ENCODE results near the gene DAGLA. TPM values are rescaled to one million over a fixed set of nuclear protein-coding genes. Genes with fewer than 3 reads are reported as not detected.

DAGLA gene
- total and polyA plus RNA-seq, 2 of the 13 experiments (the other 11 are each of a cell fraction or from before 2014, with no cell fraction given), result 2.6 to 3.9 TPM

DNA sequence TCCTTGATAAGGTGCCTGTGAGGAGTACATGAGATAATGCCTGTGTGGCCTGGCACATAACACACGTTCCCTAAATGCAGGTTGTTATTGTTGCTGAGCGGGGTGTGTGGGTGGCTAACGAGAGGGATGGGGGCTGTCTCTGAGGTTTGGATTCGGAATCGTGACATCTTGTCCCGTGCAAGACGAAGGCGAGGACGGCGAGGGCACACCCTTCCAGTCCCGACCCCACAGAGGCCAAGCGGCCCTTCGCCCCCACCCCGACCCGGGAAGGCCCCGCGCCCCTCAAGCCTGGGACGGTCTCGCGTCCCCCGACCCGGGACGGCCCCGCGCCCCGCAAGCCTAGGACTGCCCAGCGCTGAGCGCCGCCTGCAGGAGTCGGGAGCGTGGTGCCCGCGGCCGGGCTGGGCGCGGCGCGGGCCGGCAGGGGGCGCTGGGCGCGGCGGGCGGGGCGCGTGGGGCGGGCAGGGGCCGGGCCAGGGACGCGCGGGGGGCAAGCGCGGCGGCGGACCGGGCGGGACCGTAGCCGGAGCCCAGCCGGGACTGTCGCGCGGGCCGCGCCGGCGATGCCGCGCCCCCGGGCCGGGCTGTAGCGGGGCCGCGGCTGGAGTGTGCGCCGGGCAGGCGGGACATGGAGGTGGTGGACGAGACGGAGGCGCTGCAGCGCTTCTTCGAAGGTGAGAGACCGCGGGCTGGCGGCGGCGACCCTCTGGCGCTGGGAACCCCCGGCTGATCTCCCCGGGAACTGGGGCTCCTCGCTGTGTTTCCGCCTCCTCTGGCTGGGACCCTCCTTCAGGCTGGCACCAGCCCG is 72.1 kb downstream of the DAGLA start, which contains the start of gene MYRF (continued):
- TF ChIP-seq, protein P1, sequence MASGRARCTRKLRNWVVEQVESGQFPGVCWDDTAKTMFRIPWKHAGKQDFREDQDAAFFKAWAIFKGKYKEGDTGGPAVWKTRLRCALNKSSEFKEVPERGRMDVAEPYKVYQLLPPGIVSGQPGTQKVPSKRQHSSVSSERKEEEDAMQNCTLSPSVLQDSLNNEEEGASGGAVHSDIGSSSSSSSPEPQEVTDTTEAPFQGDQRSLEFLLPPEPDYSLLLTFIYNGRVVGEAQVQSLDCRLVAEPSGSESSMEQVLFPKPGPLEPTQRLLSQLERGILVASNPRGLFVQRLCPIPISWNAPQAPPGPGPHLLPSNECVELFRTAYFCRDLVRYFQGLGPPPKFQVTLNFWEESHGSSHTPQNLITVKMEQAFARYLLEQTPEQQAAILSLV (CRISPR knock-in tag; IDR thresholded peaks at IDR 0.05; ENCODE audit: borderline replicate concordance), result no peak
- TF ChIP-seq ZNF432 (CRISPR knock-in tag; IDR thresholded peaks at IDR 0.05; ENCODE audit: borderline replicate concordance) (no peak), ZNF276 (CRISPR knock-in tag; IDR thresholded peaks at IDR 0.05; ENCODE audit: low read depth) (no peak), ZNF275 (CRISPR knock-in tag; IDR thresholded peaks at IDR 0.05; ENCODE audit: borderline replicate concordance) (no peak), ZNF460 (CRISPR knock-in tag; IDR thresholded peaks at IDR 0.05; ENCODE audit: borderline replicate concordance) (no peak), REPIN1 (CRISPR knock-in tag; IDR thresholded peaks at IDR 0.05; ENCODE audit: borderline replicate concordance, low read depth) (no peak), RNF2 (conservative IDR thresholded peaks at IDR 0.05; ENCODE audit: low read depth) (no peak), E2F1 (CRISPR knock-in tag; IDR thresholded peaks at IDR 0.05) (no peak), ZNF607 (CRISPR knock-in tag; IDR thresholded peaks at IDR 0.05; ENCODE audit: borderline replicate concordance) (no peak), POLR2G (IDR thresholded peaks at IDR 0.05; ENCODE audit: low read depth, low read length) (peak; percentile 30; the same call in 1 of the 2 replicates), ZNF687 (CRISPR knock-in tag; IDR thresholded peaks at IDR 0.05) (peak; percentile 37; the same call in 1 of the 2 replicates), TBX3 (IDR thresholded peaks at IDR 0.05; ENCODE audit: borderline replicate concordance) (no peak)
- TF ChIP-seq, protein P2, sequence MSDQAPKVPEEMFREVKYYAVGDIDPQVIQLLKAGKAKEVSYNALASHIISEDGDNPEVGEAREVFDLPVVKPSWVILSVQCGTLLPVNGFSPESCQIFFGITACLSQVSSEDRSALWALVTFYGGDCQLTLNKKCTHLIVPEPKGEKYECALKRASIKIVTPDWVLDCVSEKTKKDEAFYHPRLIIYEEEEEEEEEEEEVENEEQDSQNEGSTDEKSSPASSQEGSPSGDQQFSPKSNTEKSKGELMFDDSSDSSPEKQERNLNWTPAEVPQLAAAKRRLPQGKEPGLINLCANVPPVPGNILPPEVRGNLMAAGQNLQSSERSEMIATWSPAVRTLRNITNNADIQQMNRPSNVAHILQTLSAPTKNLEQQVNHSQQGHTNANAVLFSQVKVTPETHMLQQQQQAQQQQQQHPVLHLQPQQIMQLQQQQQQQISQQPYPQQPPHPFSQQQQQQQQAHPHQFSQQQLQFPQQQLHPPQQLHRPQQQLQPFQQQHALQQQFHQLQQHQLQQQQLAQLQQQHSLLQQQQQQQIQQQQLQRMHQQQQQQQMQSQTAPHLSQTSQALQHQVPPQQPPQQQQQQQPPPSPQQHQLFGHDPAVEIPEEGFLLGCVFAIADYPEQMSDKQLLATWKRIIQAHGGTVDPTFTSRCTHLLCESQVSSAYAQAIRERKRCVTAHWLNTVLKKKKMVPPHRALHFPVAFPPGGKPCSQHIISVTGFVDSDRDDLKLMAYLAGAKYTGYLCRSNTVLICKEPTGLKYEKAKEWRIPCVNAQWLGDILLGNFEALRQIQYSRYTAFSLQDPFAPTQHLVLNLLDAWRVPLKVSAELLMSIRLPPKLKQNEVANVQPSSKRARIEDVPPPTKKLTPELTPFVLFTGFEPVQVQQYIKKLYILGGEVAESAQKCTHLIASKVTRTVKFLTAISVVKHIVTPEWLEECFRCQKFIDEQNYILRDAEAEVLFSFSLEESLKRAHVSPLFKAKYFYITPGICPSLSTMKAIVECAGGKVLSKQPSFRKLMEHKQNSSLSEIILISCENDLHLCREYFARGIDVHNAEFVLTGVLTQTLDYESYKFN (CRISPR knock-in tag; conservative IDR thresholded peaks at IDR 0.05), result no peak
